BE2C (cell line): ENCODE measurements around the gene RCE1.
A peak's percentile ranks its signal among the peaks of the same experiment; 100 is the strongest.

Experiments
- DNase-seq: peaks from one replicate; pipeline ENCODE4 v3.0.0-alpha.2; 2020
- H3K27me3 ChIP-seq: fragments of 250-450 bp; sonication (Bioruptor Pico); 2 replicates; pipeline ENCODE4 v1.5.1; 2020; ENCODE audit warnings: mild to moderate bottlenecking
- H3K36me3 ChIP-seq: fragments of 250-450 bp; sonication (Bioruptor Pico); 2 replicates; pipeline ENCODE4 v1.5.1; 2020; ENCODE audit warnings: mild to moderate bottlenecking
- H3K4me1 ChIP-seq: fragments of 250-450 bp; sonication (Bioruptor Pico); 2 replicates; pipeline ENCODE4 v1.5.1; 2020
- H3K4me3 ChIP-seq: 2 replicates; pipeline ENCODE4 v1.5.1; 2011; ENCODE audit warnings: low read depth, low read length
- H3K9me3 ChIP-seq: fragments of 250-450 bp; sonication (Bioruptor Pico); 2 replicates; pipeline ENCODE4 v1.5.1; 2020
- CTCF ChIP-seq: IDR thresholded peaks from 2 replicates; pipeline ENCODE4 v1.5.1; 2012; ENCODE audit warnings: mild to moderate bottlenecking, low read depth, low read length

Gene RCE1

GRCh38 chr11:66884443-66884842 is 41.2 kb downstream of the RCE1 start:
- Histone ChIP-seq H3K4me1 (peaks cover 45% of the 10 kb centered on the region), H3K36me3 (no peaks in the 10 kb centered on the region), H3K9me3 (no peaks in the 10 kb centered on the region), H3K4me3 (no peak overlapping the region), H3K27me3 (no peaks in the 10 kb centered on the region)
- DNase-seq: no peak
- no peak for TF ChIP-seq CTCF

GRCh38 chr11:66885469-66885868 is 42.2 kb downstream of the RCE1 start:
- no peak for TF ChIP-seq CTCF

GRCh38 chr11:66885950-66886440 is 42.8 kb downstream of the RCE1 start:
- 0 out of 2 replicates have a peak overlapping the region, but pooled peaks have one; percentile 5 for H3K4me3 ChIP-seq
- peak; percentile 81 for DNase-seq
- peaks cover 38% of the 10 kb centered on the region for H3K4me1 ChIP-seq
- TF ChIP-seq CTCF: no peak
- H3K9me3 ChIP-seq: no peaks in the 10 kb centered on the region
- no peaks in the 10 kb centered on the region for H3K36me3 ChIP-seq
- H3K27me3 ChIP-seq: no peaks in the 10 kb centered on the region

More at GRCh38 chr11:66885469-66885868, 42.2 kb downstream of the RCE1 start:
- H3K36me3 ChIP-seq: no peaks in the 10 kb centered on the region
- DNase-seq: no peak
- H3K4me1 ChIP-seq: peaks cover 44% of the 10 kb centered on the region
- H3K27me3 ChIP-seq: no peaks in the 10 kb centered on the region
- H3K9me3 ChIP-seq: no peaks in the 10 kb centered on the region
- no peak overlapping the region for H3K4me3 ChIP-seq

GRCh38 chr11:66886671-66887221 is 43.5 kb downstream of the RCE1 start:
- no peaks in the 10 kb centered on the region for H3K27me3 ChIP-seq
- H3K36me3 ChIP-seq: no peaks in the 10 kb centered on the region
- no peak overlapping the region; the same call in 1 of the 2 replicates for H3K4me3 ChIP-seq
- H3K9me3 ChIP-seq: no peaks in the 10 kb centered on the region
- DNase-seq: peak; percentile 75
- H3K4me1 ChIP-seq: peaks cover 37% of the 10 kb centered on the region
- TF ChIP-seq CTCF: no peak

- Histone ChIP-seq H3K4me1 (peaks cover 35% of the 10 kb centered on the region), H3K4me3 (no peak overlapping the region), H3K36me3 (no peaks in the 10 kb centered on the region), H3K9me3 (no peaks in the 10 kb centered on the region), H3K27me3 (no peaks in the 10 kb centered on the region)
- DNase-seq: peak; percentile 41
- TF ChIP-seq CTCF: no peak
These were observed 44.3 kb downstream of the RCE1 start for GRCh38 chr11:66887526-66887925.

GRCh38 chr11:66888282-66888681 is 45.0 kb downstream of the RCE1 start:
- Histone ChIP-seq H3K9me3 (no peaks in the 10 kb centered on the region), H3K27me3 (no peaks in the 10 kb centered on the region), H3K4me1 (peaks cover 27% of the 10 kb centered on the region), H3K4me3 (no peak overlapping the region), H3K36me3 (no peaks in the 10 kb centered on the region)
- no peak for TF ChIP-seq CTCF
- no peak for DNase-seq
